HL-60 (cell line): ENCODE results near the gene SMOC1.

ENCODE experiments used
- DNase-seq, 2 experiments: peaks; one replicate each; pipeline ENCODE4 v3.0.0-alpha.2; 2010 to 2020; ENCODE audit warnings: low read depth in 1 of 2, low spot score in 1 of 2
- H3K27ac ChIP-seq: fragments of 250-450 bp; sonication (Bioruptor Pico); replicated peaks from 2 replicates; pipeline ENCODE4 v1.5.1; 2020; ENCODE audit warnings: mild to moderate bottlenecking, moderate library complexity
- H3K27me3 ChIP-seq: fragments of 250-450 bp; sonication (Bioruptor Pico); 2 replicates; pipeline ENCODE4 v1.5.1; 2021; ENCODE audit warnings: mild to moderate bottlenecking, moderate library complexity; ENCODE audit not compliant: insufficient read depth, poor library complexity, severe bottlenecking
- H3K4me3 ChIP-seq: replicated peaks from 2 replicates; pipeline ENCODE4 v1.5.1; 2011; ENCODE audit warnings: mild to moderate bottlenecking, control low read depth, low read length; ENCODE audit not compliant: insufficient read depth
- CTCF ChIP-seq: IDR thresholded peaks from one replicate; pipeline ENCODE4 v1.5.1; 2011; ENCODE audit warnings: low read length, control low read depth, inconsistent platforms; ENCODE audit not compliant: insufficient read depth
- GABPA ChIP-seq: IDR thresholded peaks from 2 replicates; pipeline ENCODE4 v1.6.1; 2012; ENCODE audit warnings: low read depth
- POLR2AphosphoS5 ChIP-seq: IDR thresholded peaks from 2 replicates; pipeline ENCODE4 v1.6.1; 2012; ENCODE audit warnings: low read depth
- SPI1 ChIP-seq: IDR thresholded peaks from 2 replicates; pipeline ENCODE4 v1.6.1; 2012; ENCODE audit warnings: low read depth, mild to moderate bottlenecking, borderline replicate concordance
- TF ChIP-seq, protein P1 (sequence below): IDR thresholded peaks from 2 replicates; pipeline ENCODE4 v1.6.1; 2012; ENCODE audit warnings: low read depth; ENCODE audit not compliant: insufficient replicate concordance

Gene SMOC1

GRCh38 chr14:69876848-69877306 is 2.3 kb upstream of the SMOC1 start:
- TF ChIP-seq, protein P1, sequence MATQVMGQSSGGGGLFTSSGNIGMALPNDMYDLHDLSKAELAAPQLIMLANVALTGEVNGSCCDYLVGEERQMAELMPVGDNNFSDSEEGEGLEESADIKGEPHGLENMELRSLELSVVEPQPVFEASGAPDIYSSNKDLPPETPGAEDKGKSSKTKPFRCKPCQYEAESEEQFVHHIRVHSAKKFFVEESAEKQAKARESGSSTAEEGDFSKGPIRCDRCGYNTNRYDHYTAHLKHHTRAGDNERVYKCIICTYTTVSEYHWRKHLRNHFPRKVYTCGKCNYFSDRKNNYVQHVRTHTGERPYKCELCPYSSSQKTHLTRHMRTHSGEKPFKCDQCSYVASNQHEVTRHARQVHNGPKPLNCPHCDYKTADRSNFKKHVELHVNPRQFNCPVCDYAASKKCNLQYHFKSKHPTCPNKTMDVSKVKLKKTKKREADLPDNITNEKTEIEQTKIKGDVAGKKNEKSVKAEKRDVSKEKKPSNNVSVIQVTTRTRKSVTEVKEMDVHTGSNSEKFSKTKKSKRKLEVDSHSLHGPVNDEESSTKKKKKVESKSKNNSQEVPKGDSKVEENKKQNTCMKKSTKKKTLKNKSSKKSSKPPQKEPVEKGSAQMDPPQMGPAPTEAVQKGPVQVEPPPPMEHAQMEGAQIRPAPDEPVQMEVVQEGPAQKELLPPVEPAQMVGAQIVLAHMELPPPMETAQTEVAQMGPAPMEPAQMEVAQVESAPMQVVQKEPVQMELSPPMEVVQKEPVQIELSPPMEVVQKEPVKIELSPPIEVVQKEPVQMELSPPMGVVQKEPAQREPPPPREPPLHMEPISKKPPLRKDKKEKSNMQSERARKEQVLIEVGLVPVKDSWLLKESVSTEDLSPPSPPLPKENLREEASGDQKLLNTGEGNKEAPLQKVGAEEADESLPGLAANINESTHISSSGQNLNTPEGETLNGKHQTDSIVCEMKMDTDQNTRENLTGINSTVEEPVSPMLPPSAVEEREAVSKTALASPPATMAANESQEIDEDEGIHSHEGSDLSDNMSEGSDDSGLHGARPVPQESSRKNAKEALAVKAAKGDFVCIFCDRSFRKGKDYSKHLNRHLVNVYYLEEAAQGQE: no peak
- TF ChIP-seq CTCF (no peak), GABPA (no peak), POLR2AphosphoS5 (no peak), SPI1 (no peak)
- Histone ChIP-seq H3K27me3 (no peaks in the 10 kb centered on the region), H3K27ac (no peak overlapping the region), H3K4me3 (no peak overlapping the region)
- no peak for DNase-seq

GRCh38 chr14:69877492-69877891 is 1.7 kb upstream of the SMOC1 start:
- no peak for TF ChIP-seq SPI1
- TF ChIP-seq, protein P1: no peak
- no peak for TF ChIP-seq GABPA
- no peak for TF ChIP-seq CTCF
- TF ChIP-seq POLR2AphosphoS5: no peak
- no peaks in the 10 kb centered on the region for H3K27me3 ChIP-seq
- DNase-seq: no peak
- no peak overlapping the region for H3K4me3 ChIP-seq
- no peak overlapping the region for H3K27ac ChIP-seq

DNA sequence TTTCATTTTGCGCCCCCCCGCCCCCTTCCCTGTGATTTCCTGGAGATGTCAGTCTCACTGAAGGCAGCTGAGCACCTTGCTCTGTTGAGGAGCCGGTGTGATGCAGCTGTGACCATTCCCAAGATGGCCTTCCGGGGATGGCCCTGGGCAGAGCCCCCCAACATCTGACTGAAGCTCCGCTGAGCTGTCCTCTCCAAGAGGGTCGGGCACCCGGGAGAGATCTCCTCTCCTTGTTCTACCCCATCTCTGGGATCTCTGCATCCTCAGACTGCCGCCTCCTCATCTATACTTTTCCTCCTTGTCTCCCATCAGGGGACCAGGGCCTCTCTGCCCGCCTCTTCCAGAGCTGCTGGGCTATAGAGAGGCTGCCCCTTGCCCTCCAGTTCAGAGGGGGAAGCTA is 965 bp upstream of the SMOC1 start:
- no peaks in the 10 kb centered on the region for H3K27me3 ChIP-seq
- TF ChIP-seq GABPA: no peak
- TF ChIP-seq CTCF: no peak
- no peak for TF ChIP-seq SPI1
- no peak for TF ChIP-seq POLR2AphosphoS5
- TF ChIP-seq, protein P1: no peak
- DNase-seq: no peak

More for the DNA sequence above, 965 bp upstream of the SMOC1 start:
- Histone ChIP-seq H3K4me3 (no peak overlapping the region), H3K27ac (no peak overlapping the region)
